ENCODE measurements around the gene TJP1.

GRCh38 chr15:29698030-29698701 is 124.1 kb downstream of the TJP1 start:
- no peak for TF ChIP-seq POLR2AphosphoS5 (IDR thresholded peaks at IDR 0.05; ENCODE audit: low read depth, low read length)
- TF ChIP-seq TAF1 (IDR thresholded peaks at IDR 0.05; ENCODE audit: borderline replicate concordance, insufficient read depth, low read length): no peak
- TF ChIP-seq REST (IDR thresholded peaks at IDR 0.05; ENCODE audit: insufficient read depth in 1 of 2, low read depth in 2 of 2, low read length in 2 of 2): no peak

Measured in PFSK-1 (cell line).